D721Med (cell line): Measurements from ENCODE around the gene PFN3.

Source experiments
- DNase-seq: peaks from one replicate; pipeline ENCODE4 v3.0.0; 2011; ENCODE audit warnings: low spot score; ENCODE audit not compliant: insufficient read length
- FAIRE-seq: peaks from 2 replicates; lab custom pipeline; 2011; peaks lifted over from hg19 to GRCh38; lab: Jason Lieb, UNC
- TF ChIP-seq, protein P1 (sequence below): IDR thresholded peaks from 2 replicates; pipeline ENCODE4 v1.5.1; 2012; ENCODE audit warnings: mild to moderate bottlenecking, control low read depth; ENCODE audit not compliant: insufficient read depth; ENCODE audit errors: missing control alignments

The PFN3 gene

DNA sequence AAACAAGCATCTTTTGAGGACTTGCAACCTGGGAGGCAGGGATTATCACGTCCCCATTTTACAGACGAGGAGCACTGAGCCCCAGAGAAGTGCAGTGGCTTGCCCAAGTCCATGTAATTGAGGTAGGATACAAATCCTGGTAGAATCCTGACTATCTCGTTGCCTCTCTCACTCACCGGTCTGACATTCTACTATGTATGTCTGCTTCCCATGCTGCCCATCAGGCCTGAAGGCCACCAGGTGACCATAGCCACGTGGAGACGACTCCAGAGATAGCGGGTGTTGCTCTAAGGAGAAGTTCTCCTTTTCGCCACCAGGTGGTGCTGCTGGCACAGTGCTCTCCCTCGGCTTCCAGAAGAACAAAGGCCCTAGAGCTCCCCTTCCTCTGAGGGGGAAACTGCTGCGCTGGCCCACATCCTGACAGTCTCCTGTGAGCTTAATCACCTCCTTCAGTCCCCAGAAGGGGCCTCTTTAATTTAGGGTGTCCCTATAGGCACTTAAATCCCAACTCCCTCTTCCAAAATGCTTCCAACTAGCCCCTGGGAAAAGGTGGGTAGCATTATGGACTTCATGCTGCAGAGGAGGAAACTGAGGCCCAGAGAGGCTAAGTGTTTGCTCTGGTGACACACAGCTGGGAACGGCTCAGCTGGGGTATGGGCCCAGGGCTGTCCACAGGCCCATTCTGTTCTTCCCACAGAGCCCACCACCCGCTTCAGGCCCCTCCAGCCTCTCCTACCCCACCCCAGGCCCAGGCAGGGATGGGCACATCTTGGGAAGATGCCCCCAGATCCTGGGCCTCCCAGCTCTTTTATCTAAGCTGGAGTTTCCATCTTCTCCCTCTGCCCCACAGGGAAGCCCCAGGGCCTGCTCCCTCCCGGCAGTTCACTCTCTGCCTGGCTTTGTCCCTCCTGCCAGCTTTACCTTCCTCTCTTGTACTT is 9.8 kb downstream of the PFN3 start:
- FAIRE-seq = no peak

DNA sequence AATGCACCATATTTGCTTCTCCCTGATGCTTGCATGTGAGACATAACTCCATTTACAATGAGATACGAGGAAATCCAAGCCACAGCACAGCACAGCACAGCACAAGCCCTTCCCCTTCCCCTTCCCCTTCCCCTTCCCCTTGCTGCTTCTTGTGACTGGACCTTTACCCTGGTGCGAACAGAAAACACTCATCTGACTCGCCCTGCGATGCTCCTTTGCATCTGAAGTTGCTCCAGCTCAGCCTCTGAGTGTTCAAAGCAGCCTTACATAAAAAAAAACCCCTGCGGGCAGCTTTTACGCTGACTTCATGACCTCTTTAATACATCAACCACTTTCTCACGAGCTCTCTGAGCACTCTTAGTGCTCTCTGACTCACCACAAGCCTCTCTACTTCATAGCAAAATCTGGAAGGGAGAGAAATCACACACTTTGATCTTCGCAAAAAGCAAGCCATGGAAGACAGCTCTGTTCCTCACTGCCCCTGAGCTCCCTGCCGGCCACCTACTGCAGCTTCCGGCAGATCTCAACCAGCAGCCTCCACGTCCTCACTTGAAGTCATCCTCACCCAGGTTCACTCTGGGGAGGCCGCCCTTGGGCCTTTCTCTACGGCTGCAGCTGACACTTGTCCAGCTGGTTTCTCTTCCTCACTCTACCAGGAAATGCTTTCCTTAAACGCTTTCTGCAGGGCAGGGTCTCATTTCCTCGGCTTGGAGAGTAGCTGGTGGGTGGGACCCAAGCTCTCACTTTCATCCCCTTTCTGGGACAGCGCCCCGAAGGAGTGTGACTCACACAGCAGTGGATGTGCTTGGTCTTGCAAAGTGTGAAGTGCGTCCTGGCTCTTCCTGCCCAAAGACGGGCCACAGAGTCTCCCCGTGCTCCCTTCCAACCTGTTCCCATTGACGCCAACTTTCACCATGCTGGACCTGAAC is 11.0 kb downstream of the PFN3 start:
- FAIRE-seq (no peak), DNase-seq (no peak)
- TF ChIP-seq, protein P1, sequence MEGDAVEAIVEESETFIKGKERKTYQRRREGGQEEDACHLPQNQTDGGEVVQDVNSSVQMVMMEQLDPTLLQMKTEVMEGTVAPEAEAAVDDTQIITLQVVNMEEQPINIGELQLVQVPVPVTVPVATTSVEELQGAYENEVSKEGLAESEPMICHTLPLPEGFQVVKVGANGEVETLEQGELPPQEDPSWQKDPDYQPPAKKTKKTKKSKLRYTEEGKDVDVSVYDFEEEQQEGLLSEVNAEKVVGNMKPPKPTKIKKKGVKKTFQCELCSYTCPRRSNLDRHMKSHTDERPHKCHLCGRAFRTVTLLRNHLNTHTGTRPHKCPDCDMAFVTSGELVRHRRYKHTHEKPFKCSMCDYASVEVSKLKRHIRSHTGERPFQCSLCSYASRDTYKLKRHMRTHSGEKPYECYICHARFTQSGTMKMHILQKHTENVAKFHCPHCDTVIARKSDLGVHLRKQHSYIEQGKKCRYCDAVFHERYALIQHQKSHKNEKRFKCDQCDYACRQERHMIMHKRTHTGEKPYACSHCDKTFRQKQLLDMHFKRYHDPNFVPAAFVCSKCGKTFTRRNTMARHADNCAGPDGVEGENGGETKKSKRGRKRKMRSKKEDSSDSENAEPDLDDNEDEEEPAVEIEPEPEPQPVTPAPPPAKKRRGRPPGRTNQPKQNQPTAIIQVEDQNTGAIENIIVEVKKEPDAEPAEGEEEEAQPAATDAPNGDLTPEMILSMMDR = no peak

More for the DNA sequence above, 9.8 kb downstream of the PFN3 start:
- TF ChIP-seq, protein P1 = peak; percentile 93
- peak; percentile 98 for DNase-seq

DNA sequence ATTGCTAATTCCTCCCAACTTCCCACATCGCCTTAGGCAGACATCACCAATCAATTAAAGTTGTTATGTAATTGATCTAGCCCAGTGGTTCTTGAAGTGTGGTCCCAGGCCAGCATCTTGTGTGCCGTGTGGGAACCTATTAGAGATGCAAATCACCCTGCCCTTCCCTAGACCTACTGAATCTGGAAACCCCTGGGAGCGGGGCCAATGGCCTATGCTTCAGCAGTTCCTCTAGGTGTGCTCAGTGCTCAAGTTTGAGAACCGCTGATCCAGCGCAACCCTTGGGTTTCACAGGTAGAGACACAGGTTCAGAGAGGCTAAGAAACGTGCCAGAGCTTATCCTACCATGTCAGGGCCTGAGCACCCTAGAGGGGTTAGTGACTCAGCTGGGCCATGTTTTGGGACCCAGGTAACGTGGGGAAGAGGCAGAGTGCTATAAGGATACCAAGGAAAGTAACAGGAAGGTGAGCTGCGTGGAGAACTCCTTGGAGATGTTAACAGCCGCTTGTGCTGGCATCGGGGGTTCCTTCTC is 11.9 kb downstream of the PFN3 start:
- FAIRE-seq = no peak
- DNase-seq = no peak
- TF ChIP-seq, protein P1 = no peak

DNA sequence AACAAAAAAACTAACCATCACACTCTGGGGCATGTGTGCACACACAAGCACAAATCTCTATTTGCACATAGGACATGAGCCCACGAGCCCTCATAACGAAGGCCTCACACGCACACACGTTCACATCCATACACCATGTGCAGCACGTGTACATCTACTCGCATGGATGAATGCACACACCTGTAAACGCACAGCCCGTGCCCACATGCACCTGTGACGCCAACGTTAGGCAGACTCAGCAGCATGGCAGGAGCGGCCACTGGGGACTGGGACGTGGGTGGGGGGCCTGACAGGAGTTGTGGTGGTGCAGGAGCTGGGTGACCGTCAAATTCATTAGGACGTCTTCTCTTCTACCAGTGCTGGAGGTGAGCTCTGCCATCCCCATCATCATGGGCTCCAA is 13.1 kb downstream of the PFN3 start:
- FAIRE-seq (no peak), DNase-seq (no peak)
- TF ChIP-seq, protein P1 = no peak

DNA sequence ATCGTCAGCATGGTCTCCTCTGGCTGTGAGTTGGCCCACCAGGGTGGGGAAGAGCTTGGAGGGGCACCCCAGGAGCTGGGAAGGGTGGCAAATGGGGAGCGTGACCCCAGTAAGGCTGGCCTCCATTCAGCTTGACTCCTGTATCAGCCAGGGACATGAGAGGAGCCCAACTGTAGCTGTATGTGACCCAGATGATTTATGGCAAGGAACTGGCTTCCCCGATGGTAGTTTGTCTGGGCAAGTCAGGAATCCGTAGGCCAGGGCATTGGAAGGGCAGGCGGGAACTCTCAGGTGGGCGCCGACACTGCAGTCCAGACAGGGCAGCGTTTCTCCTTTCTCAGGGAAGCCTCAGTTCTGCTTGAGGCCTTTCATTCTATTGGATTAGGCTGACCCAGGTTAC is 13.9 kb downstream of the PFN3 start:
- DNase-seq = no peak
- FAIRE-seq = no peak
- TF ChIP-seq, protein P1 = no peak

DNA sequence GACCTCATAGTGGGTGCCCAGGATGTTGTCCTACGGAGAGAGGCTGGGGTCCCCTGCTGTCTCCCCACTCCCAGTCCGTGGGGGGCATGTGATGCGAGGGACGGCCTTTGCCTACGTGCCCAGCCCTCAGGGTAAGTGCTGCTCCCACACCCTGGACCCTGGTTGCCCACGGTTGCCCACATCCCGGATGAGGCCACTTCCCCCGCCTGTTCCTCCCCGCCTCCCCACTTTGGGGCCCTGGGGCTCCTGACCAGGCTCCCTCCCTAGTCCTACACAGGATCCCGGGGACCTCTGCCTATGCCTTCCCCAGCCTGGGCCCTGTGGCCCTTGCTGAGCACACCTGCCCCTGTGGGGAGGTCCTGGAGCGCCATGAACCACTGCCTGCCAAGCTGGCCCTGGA is 14.7 kb downstream of the PFN3 start:
- TF ChIP-seq, protein P1 = no peak

More for the DNA sequence above, 14.7 kb downstream of the PFN3 start:
- no peak for FAIRE-seq
- no peak for DNase-seq
